GM23338 (cell line): ENCODE results near the gene MACF1. TPM values are rescaled to one million over a fixed set of nuclear protein-coding genes. Genes with fewer than 3 reads are reported as not detected.

Source experiments
- ATAC-seq: fragments of 200-7000 bp; cut with Tn5 transposase; 3 replicates; pipeline ENCODE4 v1.9.1; 2020
- DNase-seq: peaks from one replicate; pipeline ENCODE4 v3.0.0-alpha.2; 2015; ENCODE audit warnings: low spot score
- H2AFZ ChIP-seq: fragments of 200-600 bp; sonication (generic); 2 replicates; pipeline ENCODE4 v1.8.0; 2016; ENCODE audit warnings: antibody characterized with exemption, mild to moderate bottlenecking, moderate library complexity
- H3F3A ChIP-seq: fragments of 200-600 bp; sonication (generic); replicated peaks from 2 replicates; pipeline ENCODE4 v1.8.0; 2017; ENCODE audit warnings: antibody characterized with exemption, mixed run types, low read depth
- H3K27ac ChIP-seq: fragments of 200-600 bp; sonication (generic); 2 replicates; pipeline ENCODE4 v1.6.1; 2016; ENCODE audit warnings: low read depth
- H3K27me3 ChIP-seq: fragments of 200-600 bp; sonication (generic); 2 replicates; pipeline ENCODE4 v1.8.0; 2016; ENCODE audit warnings: mild to moderate bottlenecking, mixed run types, moderate library complexity; ENCODE audit not compliant: insufficient read depth
- H3K36me3 ChIP-seq: fragments of 200-600 bp; sonication (generic); 2 replicates; pipeline ENCODE4 v1.8.0; 2016; ENCODE audit warnings: mild to moderate bottlenecking; ENCODE audit not compliant: insufficient read depth
- H3K4me1 ChIP-seq: fragments of 200-600 bp; sonication (generic); 2 replicates; pipeline ENCODE4 v1.8.0; 2016; ENCODE audit warnings: mild to moderate bottlenecking, moderate library complexity; ENCODE audit not compliant: insufficient read depth
- H3K4me2 ChIP-seq: fragments of 200-600 bp; sonication (generic); 2 replicates; pipeline ENCODE4 v1.7.1; 2017; ENCODE audit warnings: mixed run types
- H3K4me3 ChIP-seq: fragments of 200-600 bp; sonication (generic); 2 replicates; pipeline ENCODE4 v1.6.1; 2016; ENCODE audit warnings: mixed run types
- H3K79me2 ChIP-seq: fragments of 200-600 bp; sonication (generic); replicated peaks from 2 replicates; pipeline ENCODE4 v1.8.0; 2017; ENCODE audit warnings: mild to moderate bottlenecking; ENCODE audit not compliant: insufficient read depth
- H3K9me2 ChIP-seq: fragments of 200-600 bp; sonication (generic); 2 replicates; pipeline ENCODE4 v1.8.0; 2017; ENCODE audit not compliant: insufficient read depth
- H4K20me1 ChIP-seq: fragments of 200-600 bp; sonication (generic); replicated peaks from 2 replicates; pipeline ENCODE4 v1.8.0; 2017; ENCODE audit warnings: mild to moderate bottlenecking; ENCODE audit not compliant: insufficient read depth
- H3K27ac Mint-ChIP-seq: 2 replicates; pipeline ENCODE4 v1.8.0; 2020; ENCODE audit warnings: inconsistent platforms, mild to moderate bottlenecking, moderate library complexity, mixed read lengths
- H3K27me3 Mint-ChIP-seq: 3 replicates; pipeline ENCODE4 v1.8.0; 2022; ENCODE audit warnings: low read depth, mild to moderate bottlenecking, moderate library complexity, mixed read lengths, inconsistent platforms; ENCODE audit not compliant: insufficient read depth, poor library complexity
- H3K36me3 Mint-ChIP-seq: 3 replicates; pipeline ENCODE4 v1.8.0; 2021; ENCODE audit warnings: low read depth, mild to moderate bottlenecking, inconsistent platforms, moderate library complexity, mixed read lengths
- H3K4me1 Mint-ChIP-seq: 3 replicates; pipeline ENCODE4 v1.8.0; 2020; ENCODE audit warnings: mild to moderate bottlenecking, inconsistent platforms, mixed read lengths
- H3K4me3 Mint-ChIP-seq: 3 replicates; pipeline ENCODE4 v1.8.0; 2021; ENCODE audit warnings: moderate library complexity, mild to moderate bottlenecking, inconsistent platforms, mixed read lengths
- H3K9me3 Mint-ChIP-seq: 3 replicates; pipeline ENCODE4 v1.8.0; 2020; ENCODE audit warnings: moderate library complexity, mild to moderate bottlenecking, inconsistent platforms, mixed read lengths
- CREB1 ChIP-seq: fragments of 250-450 bp; sonication (Bioruptor Pico); IDR thresholded peaks from 2 replicates; pipeline ENCODE4 v1.5.0; 2020; ENCODE audit warnings: low read depth, mild to moderate bottlenecking, moderate library complexity
- EZH2 ChIP-seq: fragments of 200-600 bp; sonication (generic); IDR thresholded peaks from one replicate; pipeline ENCODE4 v1.8.0; 2017; ENCODE audit warnings: antibody characterized with exemption, mild to moderate bottlenecking, low read depth; ENCODE audit not compliant: unreplicated experiment
- EZH2phosphoT487 ChIP-seq: fragments of 200-600 bp; sonication (generic); IDR thresholded peaks from one replicate; pipeline ENCODE4 v1.8.1; 2018; ENCODE audit warnings: antibody characterized with exemption; ENCODE audit not compliant: unreplicated experiment
- JUNB ChIP-seq: IDR thresholded peaks from one replicate; pipeline ENCODE4 v1.6.1; 2016; ENCODE audit warnings: antibody characterized with exemption; ENCODE audit not compliant: unreplicated experiment
- NANOG ChIP-seq: IDR thresholded peaks from 2 replicates; pipeline ENCODE4 v1.6.1; 2016; ENCODE audit warnings: antibody characterized with exemption, borderline replicate concordance
- POLR2AphosphoS5 ChIP-seq: IDR thresholded peaks from 2 replicates; pipeline ENCODE4 v1.6.1; 2016; ENCODE audit warnings: antibody characterized with exemption, low read depth
- STAT1 ChIP-seq: IDR thresholded peaks from one replicate; pipeline ENCODE4 v1.6.1; 2016; ENCODE audit warnings: antibody characterized with exemption; ENCODE audit not compliant: unreplicated experiment
- ZNF114 ChIP-seq: fragments of 250-450 bp; sonication (Bioruptor Pico); IDR thresholded peaks from 2 replicates; pipeline ENCODE4 v1.5.0; 2020; ENCODE audit warnings: mild to moderate bottlenecking, moderate library complexity
- ZNF331 ChIP-seq: fragments of 250-450 bp; sonication (Bioruptor Pico); IDR thresholded peaks from 2 replicates; pipeline ENCODE4 v1.5.0; 2020; ENCODE audit warnings: low read depth, mild to moderate bottlenecking, moderate library complexity
- polyA plus RNA-seq: library from polyadenylated mRNA; unstranded; fragments of >200 nt; fragmentation: Nextera tagmentation; extraction: Ambion mirVana; gene quantifications from 2 replicates; pipeline ENCODE4 v1.2.1, GENCODE V29; 2016
- total RNA-seq: library from RNA; depleted of rRNA; stranded (reverse); fragments of >200 nt; shearing (Covaris generic); gene quantifications from 2 replicates; pipeline ENCODE4 v1.2.3, GENCODE V29; 2014
- TF ChIP-seq, protein P1 (sequence below): IDR thresholded peaks from 2 replicates; pipeline ENCODE4 v1.6.1; 2016; ENCODE audit warnings: antibody characterized with exemption
- TF ChIP-seq, protein P2 (sequence below): IDR thresholded peaks from one replicate; pipeline ENCODE4 v1.6.1; 2018; ENCODE audit warnings: antibody characterized with exemption; ENCODE audit not compliant: unreplicated experiment
- TF ChIP-seq, protein P3 (sequence below): fragments of 250-450 bp; sonication (Bioruptor Pico); IDR thresholded peaks from 2 replicates; pipeline ENCODE4 v1.5.0; 2020; ENCODE audit warnings: mild to moderate bottlenecking, moderate library complexity

MACF1 gene
- total and polyA plus RNA-seq, 2 experiments from 2014 or later = 104 to 399 TPM

DNA sequence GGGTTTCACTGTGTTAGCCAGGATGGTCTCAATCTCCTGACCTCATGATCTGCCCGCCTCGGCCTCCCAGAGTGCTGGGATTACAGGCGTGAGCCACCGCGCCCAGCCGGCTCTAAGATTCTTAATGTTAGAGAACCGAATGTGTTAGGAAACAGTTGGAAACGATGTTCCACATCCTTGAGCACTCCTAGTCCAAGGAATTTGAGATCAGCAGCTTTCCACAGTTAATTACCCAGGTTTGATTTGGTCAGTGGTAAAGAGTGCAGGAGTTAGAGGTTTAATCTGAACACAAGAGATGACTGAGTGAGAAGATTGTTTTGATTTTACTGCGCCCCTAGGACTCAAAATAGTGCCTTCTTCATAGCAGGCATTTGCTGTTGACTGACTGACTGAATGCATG lies 211.1 kb downstream of the MACF1 start:
- Histone ChIP-seq H3K79me2 (peaks cover 93% of the 10 kb centered on the region), H4K20me1 (peaks cover 62% of the 10 kb centered on the region), H3K9me2 (no peaks in the 10 kb centered on the region), H2AFZ (no peak overlapping the region), H3F3A (no peaks in the 10 kb centered on the region; the same call in 1 of the 2 replicates), H3K4me3 (peak overlapping the region; percentile 37; the same call in 1 of the 2 replicates), H3K4me1 (peaks cover 34% of the 10 kb centered on the region), H3K27ac (no peak overlapping the region), H3K27me3 (no peaks in the 10 kb centered on the region), H3K36me3 (peaks cover 9% of the 10 kb centered on the region), H3K4me2 (peak overlapping the region; percentile 65; the same call in 1 of the 2 replicates)
- DNase-seq (no peak), ATAC-seq (no peak)
- Mint-ChIP-seq H3K9me3 (peaks cover 24% of the 10 kb centered on the region; the same call in 2 of the 3 replicates), H3K27me3 (peaks cover 15% of the 10 kb centered on the region), H3K27ac (no peak overlapping the region), H3K4me3 (peak overlapping the region; percentile 9), H3K36me3 (peaks cover 69% of the 10 kb centered on the region), H3K4me1 (peaks cover 32% of the 10 kb centered on the region)
- no peak for TF ChIP-seq EZH2

DNA sequence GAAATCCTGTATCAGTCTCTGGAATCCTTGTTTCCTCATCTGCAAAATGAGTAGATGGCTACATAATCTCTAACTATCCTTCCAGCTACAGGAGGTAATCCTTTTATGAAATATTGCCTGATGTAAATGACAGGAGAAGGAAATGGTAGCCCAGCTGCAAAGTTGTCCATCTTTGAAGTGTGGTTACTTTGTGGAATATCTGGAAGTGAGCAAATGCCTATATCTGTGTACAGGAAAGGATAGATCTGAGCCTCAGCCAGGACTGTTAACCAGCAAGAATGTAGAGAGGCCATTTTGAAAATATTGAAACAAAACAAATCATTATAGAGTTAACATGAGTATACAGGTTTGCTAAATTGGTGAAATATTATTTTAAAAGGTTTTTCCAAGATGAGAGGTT lies 212.1 kb downstream of the MACF1 start:
- DNase-seq = no peak
- Histone ChIP-seq H3K79me2 (peaks cover 93% of the 10 kb centered on the region), H3K27me3 (no peaks in the 10 kb centered on the region), H3F3A (no peaks in the 10 kb centered on the region; the same call in 1 of the 2 replicates), H4K20me1 (peaks cover 56% of the 10 kb centered on the region), H2AFZ (no peak overlapping the region), H3K4me3 (0 out of 2 replicates have a peak overlapping the region, but pooled peaks have one; percentile 37), H3K9me2 (no peaks in the 10 kb centered on the region), H3K4me1 (peaks cover 25% of the 10 kb centered on the region), H3K36me3 (peaks cover 9% of the 10 kb centered on the region), H3K27ac (no peak overlapping the region), H3K4me2 (peak overlapping the region; percentile 65; the same call in 1 of the 2 replicates)
- H3K4me1 Mint-ChIP-seq = peaks cover 23% of the 10 kb centered on the region
- peaks cover 13% of the 10 kb centered on the region for H3K27me3 Mint-ChIP-seq
- peaks cover 64% of the 10 kb centered on the region for H3K36me3 Mint-ChIP-seq
- H3K27ac Mint-ChIP-seq = no peak overlapping the region
- peaks cover 13% of the 10 kb centered on the region; the same call in 2 of the 3 replicates for H3K9me3 Mint-ChIP-seq
- no peak overlapping the region for H3K4me3 Mint-ChIP-seq
- ATAC-seq = no peak
- TF ChIP-seq CREB1 (CRISPR knock-in tag) = no peak
- TF ChIP-seq JUNB = no peak
- no peak for TF ChIP-seq STAT1
- TF ChIP-seq, protein P1, sequence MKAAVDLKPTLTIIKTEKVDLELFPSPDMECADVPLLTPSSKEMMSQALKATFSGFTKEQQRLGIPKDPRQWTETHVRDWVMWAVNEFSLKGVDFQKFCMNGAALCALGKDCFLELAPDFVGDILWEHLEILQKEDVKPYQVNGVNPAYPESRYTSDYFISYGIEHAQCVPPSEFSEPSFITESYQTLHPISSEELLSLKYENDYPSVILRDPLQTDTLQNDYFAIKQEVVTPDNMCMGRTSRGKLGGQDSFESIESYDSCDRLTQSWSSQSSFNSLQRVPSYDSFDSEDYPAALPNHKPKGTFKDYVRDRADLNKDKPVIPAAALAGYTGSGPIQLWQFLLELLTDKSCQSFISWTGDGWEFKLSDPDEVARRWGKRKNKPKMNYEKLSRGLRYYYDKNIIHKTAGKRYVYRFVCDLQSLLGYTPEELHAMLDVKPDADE = no peak
- TF ChIP-seq, protein P2, sequence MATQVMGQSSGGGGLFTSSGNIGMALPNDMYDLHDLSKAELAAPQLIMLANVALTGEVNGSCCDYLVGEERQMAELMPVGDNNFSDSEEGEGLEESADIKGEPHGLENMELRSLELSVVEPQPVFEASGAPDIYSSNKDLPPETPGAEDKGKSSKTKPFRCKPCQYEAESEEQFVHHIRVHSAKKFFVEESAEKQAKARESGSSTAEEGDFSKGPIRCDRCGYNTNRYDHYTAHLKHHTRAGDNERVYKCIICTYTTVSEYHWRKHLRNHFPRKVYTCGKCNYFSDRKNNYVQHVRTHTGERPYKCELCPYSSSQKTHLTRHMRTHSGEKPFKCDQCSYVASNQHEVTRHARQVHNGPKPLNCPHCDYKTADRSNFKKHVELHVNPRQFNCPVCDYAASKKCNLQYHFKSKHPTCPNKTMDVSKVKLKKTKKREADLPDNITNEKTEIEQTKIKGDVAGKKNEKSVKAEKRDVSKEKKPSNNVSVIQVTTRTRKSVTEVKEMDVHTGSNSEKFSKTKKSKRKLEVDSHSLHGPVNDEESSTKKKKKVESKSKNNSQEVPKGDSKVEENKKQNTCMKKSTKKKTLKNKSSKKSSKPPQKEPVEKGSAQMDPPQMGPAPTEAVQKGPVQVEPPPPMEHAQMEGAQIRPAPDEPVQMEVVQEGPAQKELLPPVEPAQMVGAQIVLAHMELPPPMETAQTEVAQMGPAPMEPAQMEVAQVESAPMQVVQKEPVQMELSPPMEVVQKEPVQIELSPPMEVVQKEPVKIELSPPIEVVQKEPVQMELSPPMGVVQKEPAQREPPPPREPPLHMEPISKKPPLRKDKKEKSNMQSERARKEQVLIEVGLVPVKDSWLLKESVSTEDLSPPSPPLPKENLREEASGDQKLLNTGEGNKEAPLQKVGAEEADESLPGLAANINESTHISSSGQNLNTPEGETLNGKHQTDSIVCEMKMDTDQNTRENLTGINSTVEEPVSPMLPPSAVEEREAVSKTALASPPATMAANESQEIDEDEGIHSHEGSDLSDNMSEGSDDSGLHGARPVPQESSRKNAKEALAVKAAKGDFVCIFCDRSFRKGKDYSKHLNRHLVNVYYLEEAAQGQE = no peak
- TF ChIP-seq POLR2AphosphoS5 = no peak
- TF ChIP-seq, protein P3, sequence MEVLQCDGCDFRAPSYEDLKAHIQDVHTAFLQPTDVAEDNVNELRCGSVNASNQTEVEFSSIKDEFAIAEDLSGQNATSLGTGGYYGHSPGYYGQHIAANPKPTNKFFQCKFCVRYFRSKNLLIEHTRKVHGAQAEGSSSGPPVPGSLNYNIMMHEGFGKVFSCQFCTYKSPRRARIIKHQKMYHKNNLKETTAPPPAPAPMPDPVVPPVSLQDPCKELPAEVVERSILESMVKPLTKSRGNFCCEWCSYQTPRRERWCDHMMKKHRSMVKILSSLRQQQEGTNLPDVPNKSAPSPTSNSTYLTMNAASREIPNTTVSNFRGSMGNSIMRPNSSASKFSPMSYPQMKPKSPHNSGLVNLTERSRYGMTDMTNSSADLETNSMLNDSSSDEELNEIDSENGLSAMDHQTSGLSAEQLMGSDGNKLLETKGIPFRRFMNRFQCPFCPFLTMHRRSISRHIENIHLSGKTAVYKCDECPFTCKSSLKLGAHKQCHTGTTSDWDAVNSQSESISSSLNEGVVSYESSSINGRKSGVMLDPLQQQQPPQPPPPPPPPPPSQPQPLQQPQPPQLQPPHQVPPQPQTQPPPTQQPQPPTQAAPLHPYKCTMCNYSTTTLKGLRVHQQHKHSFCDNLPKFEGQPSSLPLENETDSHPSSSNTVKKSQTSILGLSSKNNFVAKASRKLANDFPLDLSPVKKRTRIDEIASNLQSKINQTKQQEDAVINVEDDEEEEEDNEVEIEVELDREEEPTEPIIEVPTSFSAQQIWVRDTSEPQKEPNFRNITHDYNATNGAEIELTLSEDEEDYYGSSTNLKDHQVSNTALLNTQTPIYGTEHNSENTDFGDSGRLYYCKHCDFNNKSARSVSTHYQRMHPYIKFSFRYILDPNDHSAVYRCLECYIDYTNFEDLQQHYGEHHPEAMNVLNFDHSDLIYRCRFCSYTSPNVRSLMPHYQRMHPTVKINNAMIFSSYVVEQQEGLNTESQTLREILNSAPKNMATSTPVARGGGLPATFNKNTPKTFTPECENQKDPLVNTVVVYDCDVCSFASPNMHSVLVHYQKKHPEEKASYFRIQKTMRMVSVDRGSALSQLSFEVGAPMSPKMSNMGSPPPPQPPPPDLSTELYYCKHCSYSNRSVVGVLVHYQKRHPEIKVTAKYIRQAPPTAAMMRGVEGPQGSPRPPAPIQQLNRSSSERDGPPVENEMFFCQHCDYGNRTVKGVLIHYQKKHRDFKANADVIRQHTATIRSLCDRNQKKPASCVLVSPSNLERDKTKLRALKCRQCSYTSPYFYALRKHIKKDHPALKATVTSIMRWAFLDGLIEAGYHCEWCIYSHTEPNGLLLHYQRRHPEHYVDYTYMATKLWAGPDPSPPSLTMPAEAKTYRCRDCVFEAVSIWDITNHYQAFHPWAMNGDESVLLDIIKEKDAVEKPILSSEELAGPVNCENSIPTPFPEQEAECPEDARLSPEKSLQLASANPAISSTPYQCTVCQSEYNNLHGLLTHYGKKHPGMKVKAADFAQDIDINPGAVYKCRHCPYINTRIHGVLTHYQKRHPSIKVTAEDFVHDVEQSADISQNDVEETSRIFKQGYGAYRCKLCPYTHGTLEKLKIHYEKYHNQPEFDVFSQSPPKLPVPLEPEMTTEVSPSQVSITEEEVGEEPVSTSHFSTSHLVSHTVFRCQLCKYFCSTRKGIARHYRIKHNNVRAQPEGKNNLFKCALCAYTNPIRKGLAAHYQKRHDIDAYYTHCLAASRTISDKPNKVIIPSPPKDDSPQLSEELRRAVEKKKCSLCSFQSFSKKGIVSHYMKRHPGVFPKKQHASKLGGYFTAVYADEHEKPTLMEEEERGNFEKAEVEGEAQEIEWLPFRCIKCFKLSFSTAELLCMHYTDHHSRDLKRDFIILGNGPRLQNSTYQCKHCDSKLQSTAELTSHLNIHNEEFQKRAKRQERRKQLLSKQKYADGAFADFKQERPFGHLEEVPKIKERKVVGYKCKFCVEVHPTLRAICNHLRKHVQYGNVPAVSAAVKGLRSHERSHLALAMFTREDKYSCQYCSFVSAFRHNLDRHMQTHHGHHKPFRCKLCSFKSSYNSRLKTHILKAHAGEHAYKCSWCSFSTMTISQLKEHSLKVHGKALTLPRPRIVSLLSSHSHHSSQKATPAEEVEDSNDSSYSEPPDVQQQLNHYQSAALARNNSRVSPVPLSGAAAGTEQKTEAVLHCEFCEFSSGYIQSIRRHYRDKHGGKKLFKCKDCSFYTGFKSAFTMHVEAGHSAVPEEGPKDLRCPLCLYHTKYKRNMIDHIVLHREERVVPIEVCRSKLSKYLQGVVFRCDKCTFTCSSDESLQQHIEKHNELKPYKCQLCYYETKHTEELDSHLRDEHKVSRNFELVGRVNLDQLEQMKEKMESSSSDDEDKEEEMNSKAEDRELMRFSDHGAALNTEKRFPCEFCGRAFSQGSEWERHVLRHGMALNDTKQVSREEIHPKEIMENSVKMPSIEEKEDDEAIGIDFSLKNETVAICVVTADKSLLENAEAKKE (CRISPR knock-in tag) = no peak
- TF ChIP-seq EZH2phosphoT487 = no peak
- TF ChIP-seq NANOG = no peak
- TF ChIP-seq ZNF331 = no peak
- TF ChIP-seq ZNF114 (CRISPR knock-in tag) = no peak
